HepG2 (cell line): ENCODE data around the gene CDC40.

Experiments
- ASH2L ChIP-seq: fragments of 300-600, 200-600 bp; sonication (generic); IDR thresholded peaks from 2 replicates; pipeline ENCODE4 v1.7.0; 2017; ENCODE audit warnings: low read depth, mild to moderate bottlenecking, moderate library complexity, mixed read lengths, low read length; ENCODE audit not compliant: insufficient read length
- CEBPB ChIP-seq: IDR thresholded peaks from 2 replicates; pipeline ENCODE4 v1.6.1; 2011; ENCODE audit warnings: low read depth, low read length, improper control_type of control experiment, borderline replicate concordance
- CHCHD3 ChIP-seq: sonication (generic); formaldehyde crosslinking; IDR thresholded peaks from 2 replicates; pipeline ENCODE4 v1.8.0; 2022; ENCODE audit warnings: mild to moderate bottlenecking, missing genetic modification reagents, moderate library complexity
- FOXO1 ChIP-seq: sonication (generic); formaldehyde crosslinking; IDR thresholded peaks from 2 replicates; pipeline ENCODE4 v1.4.0; 2020; ENCODE audit warnings: missing genetic modification reagents
- HDAC6 ChIP-seq: fragments of 200-600 bp; sonication (generic); IDR thresholded peaks from 2 replicates; pipeline ENCODE4 v1.7.0; 2017; ENCODE audit warnings: mild to moderate bottlenecking, antibody characterized with exemption, low read length, low read depth
- RAD21 ChIP-seq: fragments of 450-650 bp; formaldehyde crosslinking; IDR thresholded peaks from 2 replicates; pipeline ENCODE4 v1.5.0; 2020; ENCODE audit warnings: mild to moderate bottlenecking
- TAF1 ChIP-seq: sonication (generic); formaldehyde crosslinking; IDR thresholded peaks from 2 replicates; pipeline ENCODE4 v1.4.0; 2020; ENCODE audit warnings: missing genetic modification reagents

DNA sequence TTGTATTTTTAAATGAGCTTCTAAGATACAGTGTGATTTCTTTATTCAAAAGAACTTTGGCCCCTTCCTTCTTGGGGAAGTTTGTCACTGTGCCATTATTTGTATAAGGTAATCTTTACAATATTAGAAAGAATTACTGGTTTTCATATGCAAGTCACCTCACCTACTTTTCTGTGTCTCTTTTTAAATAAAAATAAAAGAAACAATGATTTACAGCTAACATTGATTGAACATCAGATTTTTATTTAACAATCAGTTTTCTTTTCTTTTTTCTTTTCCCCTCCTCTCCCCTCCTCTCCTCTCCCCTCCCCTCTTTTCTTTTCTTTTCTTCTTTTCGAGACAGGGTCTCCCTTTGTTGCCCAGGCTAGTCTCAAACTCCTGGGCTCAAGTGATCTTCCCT, 46.0 kb downstream of the CDC40 start:
- no peak for TF ChIP-seq FOXO1 (CRISPR knock-in tag)
- no peak for TF ChIP-seq CHCHD3
- no peak for TF ChIP-seq RAD21 (CRISPR knock-in tag)
- TF ChIP-seq HDAC6: no peak
- no peak for TF ChIP-seq ASH2L
- no peak for TF ChIP-seq TAF1 (CRISPR knock-in tag)
- no peak for TF ChIP-seq CEBPB
